ENCODE measurements around the gene PLLP. TPM values are rescaled to one million over a fixed set of nuclear protein-coding genes. Genes with fewer than 3 reads are reported as not detected.

Gene PLLP
- total and polyA plus RNA-seq, 7 donors, result 0.99 to 10.2 (median 4.2) TPM

DNA sequence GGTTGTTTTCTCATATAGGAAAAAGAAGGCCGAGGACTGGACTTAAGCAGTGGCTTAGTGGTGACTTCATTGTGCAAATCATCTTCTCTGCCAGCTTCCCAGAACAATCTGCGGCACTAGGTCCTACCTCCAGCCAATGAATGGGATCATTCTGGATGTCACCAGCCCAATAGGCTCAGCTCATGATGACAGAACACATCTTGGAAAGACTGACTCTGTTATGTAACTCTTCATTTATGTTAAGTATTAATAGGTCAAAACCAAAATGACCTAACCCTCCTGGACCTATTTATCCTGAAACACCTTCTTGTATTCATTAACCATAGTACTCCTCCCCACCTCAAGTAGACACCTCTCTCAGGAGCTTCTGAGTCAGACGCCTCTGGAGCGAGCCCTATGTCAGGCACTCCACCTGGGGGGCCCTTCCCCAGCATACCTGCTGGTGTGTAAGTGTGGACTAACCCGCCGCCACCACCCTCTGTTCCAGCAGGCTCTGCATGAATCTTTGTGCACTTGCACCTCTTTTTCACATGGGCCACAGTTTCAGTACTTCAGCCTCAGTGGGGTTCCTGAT is 32.2 kb downstream of the PLLP start:
- Histone ChIP-seq H3K27ac (no peak overlapping the region), H3K4me3 (no peak overlapping the region)
- no peak for TF ChIP-seq POLR2AphosphoS5 (IDR thresholded peaks at IDR 0.05)
- no peak for TF ChIP-seq EP300 (IDR thresholded peaks at IDR 0.05)
- TF ChIP-seq, protein P1, sequence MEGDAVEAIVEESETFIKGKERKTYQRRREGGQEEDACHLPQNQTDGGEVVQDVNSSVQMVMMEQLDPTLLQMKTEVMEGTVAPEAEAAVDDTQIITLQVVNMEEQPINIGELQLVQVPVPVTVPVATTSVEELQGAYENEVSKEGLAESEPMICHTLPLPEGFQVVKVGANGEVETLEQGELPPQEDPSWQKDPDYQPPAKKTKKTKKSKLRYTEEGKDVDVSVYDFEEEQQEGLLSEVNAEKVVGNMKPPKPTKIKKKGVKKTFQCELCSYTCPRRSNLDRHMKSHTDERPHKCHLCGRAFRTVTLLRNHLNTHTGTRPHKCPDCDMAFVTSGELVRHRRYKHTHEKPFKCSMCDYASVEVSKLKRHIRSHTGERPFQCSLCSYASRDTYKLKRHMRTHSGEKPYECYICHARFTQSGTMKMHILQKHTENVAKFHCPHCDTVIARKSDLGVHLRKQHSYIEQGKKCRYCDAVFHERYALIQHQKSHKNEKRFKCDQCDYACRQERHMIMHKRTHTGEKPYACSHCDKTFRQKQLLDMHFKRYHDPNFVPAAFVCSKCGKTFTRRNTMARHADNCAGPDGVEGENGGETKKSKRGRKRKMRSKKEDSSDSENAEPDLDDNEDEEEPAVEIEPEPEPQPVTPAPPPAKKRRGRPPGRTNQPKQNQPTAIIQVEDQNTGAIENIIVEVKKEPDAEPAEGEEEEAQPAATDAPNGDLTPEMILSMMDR (IDR thresholded peaks at IDR 0.05), result no peak
- TF ChIP-seq POLR2A (IDR thresholded peaks at IDR 0.05), result no peak

DNA sequence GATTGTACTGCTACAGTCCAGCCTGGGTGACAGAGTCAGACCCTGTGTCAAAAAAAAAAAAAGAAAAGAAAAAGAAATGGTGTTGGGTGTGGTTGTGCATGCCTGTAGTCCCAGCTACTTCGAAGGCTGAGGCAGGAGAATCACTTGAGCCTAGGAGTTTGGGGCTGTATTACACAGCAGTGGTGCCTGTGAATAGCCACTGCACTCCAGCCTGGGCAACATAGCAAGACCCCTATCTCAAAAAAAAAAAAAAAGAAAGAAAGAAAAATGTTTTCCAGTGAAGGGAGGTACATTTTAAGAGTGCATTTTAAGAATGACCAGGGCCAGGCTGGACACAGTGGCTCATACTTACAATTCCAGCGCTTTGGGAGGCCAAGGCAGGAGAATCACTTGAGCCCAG is 33.1 kb downstream of the PLLP start:
- Histone ChIP-seq H3K4me3 (no peak overlapping the region), H3K27ac (no peak overlapping the region), H3K4me1 (peaks cover 0 to 3% (median 0%) of the 10 kb centered on the region in 4 donors), H3K9me3 (no peaks in the 10 kb centered on the region), H3K27me3 (no peaks in the 10 kb centered on the region), H3K36me3 (peaks cover 35 to 96% (median 67%) of the 10 kb centered on the region in 4 donors)
- intact Hi-C loops (cut with DNase I), result no loop called here
- DNase-seq, result no peak
- no peak for TF ChIP-seq EP300 (IDR thresholded peaks at IDR 0.05)
- TF ChIP-seq, protein P1 (IDR thresholded peaks at IDR 0.05), result no peak
- no peak for TF ChIP-seq POLR2AphosphoS5 (IDR thresholded peaks at IDR 0.05)
- TF ChIP-seq POLR2A (IDR thresholded peaks at IDR 0.05), result no peak
- 98% methylated on average over 2 of the region's 2 CpGs for WGBS, 2 donors

More for the DNA sequence above, 32.2 kb downstream of the PLLP start:
- Histone ChIP-seq H3K36me3 (peaks cover 35 to 88% (median 61%) of the 10 kb centered on the region in 4 donors), H3K4me1 (no peaks in the 10 kb centered on the region), H3K27me3 (no peaks in the 10 kb centered on the region), H3K9me3 (no peaks in the 10 kb centered on the region)
- DNase-seq, result no peak
- WGBS, 2 donors, result 97 to 98% methylated on average over 6 of the region's 6 CpGs
- intact Hi-C loops (cut with DNase I), result no loop called here

- intact Hi-C loops (cut with DNase I), result loop anchor here (1.0 to 5.0 kb wide), 2 partner anchors 54 to 153 kb away; partner anchors contain the start of gene CPNE2
These were observed 38.9 kb downstream of the PLLP start for GRCh38 chr16:57245472-57246113.

DNA sequence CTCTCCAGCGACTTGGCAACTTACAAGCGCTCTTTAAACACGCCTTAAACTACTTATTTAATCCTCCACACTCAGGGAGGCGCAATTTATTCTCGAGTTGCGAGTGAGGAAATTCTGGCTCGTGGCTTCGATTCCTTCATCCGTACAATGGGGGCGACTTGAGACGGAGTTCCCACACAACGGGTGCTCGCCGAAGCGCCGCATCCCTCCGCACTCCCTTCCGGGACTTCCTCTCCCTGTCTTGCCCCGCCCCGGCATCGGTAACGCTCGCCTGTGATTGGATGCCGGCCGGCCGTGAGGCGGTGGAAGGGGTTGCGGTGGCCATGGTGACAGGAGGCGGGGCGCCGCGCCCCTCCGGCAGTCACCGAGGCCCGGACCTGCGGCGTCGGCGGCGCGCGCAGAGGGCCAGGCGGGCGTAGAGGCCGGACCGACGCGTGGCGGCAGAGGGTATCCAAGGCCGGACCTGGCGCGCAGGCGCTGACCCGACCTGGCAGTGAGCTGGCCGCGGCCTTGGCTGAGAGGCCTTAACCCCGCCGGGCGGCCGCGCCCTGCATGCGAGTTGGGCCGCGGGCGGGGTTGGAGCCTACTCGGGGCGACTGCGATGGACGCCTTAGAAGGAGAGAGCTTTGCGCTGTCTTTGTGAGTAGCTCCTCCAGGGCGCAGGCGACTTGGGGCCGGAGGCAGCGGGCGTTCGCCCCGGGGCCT is 39.6 kb downstream of the PLLP start, which contains the start of gene ARL2BP:
TSS of gene ARL2BP (plus strand) at position 493 of the 705 bp plus-strand sequence. CDS start at position 602, 109 bp downstream.
- Histone ChIP-seq H3K4me3 (peak within 1 kb of the TSS; percentile 62 to 90 (median 86)), H3K4me1 (peaks cover 0 to 14% (median 8%) of the 10 kb centered on the region in 4 donors), H3K36me3 (peaks cover 10 to 40% (median 26%) of the 10 kb centered on the region in 4 donors), H3K9me3 (no peaks in the 10 kb centered on the region), H3K27ac (peak within 1 kb of the TSS; percentile 93 to 96 (median 94)), H3K27me3 (no peaks in the 10 kb centered on the region)
- TF ChIP-seq EP300 (IDR thresholded peaks at IDR 0.05) (no peak), POLR2A (IDR thresholded peaks at IDR 0.05) (peak; percentile 33 to 89), POLR2AphosphoS5 (IDR thresholded peaks at IDR 0.05) (peak; percentile 87 to 95 (median 94))
- TF ChIP-seq, protein P1 (IDR thresholded peaks at IDR 0.05), result no peak
- WGBS, 2 donors, result 0% methylated on average over 77 of the region's 77 CpGs
- intact Hi-C loops (cut with DNase I), result loop anchor here (1.0 to 5.0 kb wide), 3 partner anchors 54 to 153 kb away; partner anchors contain the start of gene CPNE2
- DNase-seq, result peak; percentile 99

More at GRCh38 chr16:57245472-57246113, 38.9 kb downstream of the PLLP start:
- WGBS, 2 donors, result 4 to 6% methylated on average over 28 of the region's 28 CpGs
- Histone ChIP-seq H3K36me3 (peaks cover 17 to 40% (median 33%) of the 10 kb centered on the region in 4 donors), H3K27me3 (no peaks in the 10 kb centered on the region), H3K4me3 (peak overlapping the region; percentile 62 to 90 (median 86)), H3K4me1 (peaks cover 0 to 14% (median 8%) of the 10 kb centered on the region in 4 donors), H3K9me3 (no peaks in the 10 kb centered on the region), H3K27ac (peak overlapping the region; percentile 93 to 96 (median 94))
- DNase-seq, result peak; percentile 74
- TF ChIP-seq, protein P1 (IDR thresholded peaks at IDR 0.05), result no peak
- TF ChIP-seq EP300 (IDR thresholded peaks at IDR 0.05), result no peak
- no peak for TF ChIP-seq POLR2A (IDR thresholded peaks at IDR 0.05)
- TF ChIP-seq POLR2AphosphoS5 (IDR thresholded peaks at IDR 0.05), result no peak

Measured in sigmoid colon (tissue), 7 donors.